Posterior cingulate gyrus (tissue), 11 donors: ENCODE results near the gene CBX6.

ENCODE experiments used
- DNase-seq, 10 donors: peaks; one replicate each; pipeline versions ENCODE4 v3.0.0 to v3.0.0-alpha.2; 2020 to 2021; ENCODE audit warnings: mixed read lengths in 3 of 10
- intact Hi-C: fragments of 100-400 bp; cut with DNase I; formaldehyde crosslinking; loops from one replicate; pipeline ENCODE4 v1.15.1; 2023

The CBX6 gene

GRCh38 chr22:38828616-38829205, 43.3 kb downstream of the CBX6 start:
- DNase-seq, result peak in 3 of 10 donors; percentile 13 to 67 (median 38)
- intact Hi-C loops, result no loop called here

DNA sequence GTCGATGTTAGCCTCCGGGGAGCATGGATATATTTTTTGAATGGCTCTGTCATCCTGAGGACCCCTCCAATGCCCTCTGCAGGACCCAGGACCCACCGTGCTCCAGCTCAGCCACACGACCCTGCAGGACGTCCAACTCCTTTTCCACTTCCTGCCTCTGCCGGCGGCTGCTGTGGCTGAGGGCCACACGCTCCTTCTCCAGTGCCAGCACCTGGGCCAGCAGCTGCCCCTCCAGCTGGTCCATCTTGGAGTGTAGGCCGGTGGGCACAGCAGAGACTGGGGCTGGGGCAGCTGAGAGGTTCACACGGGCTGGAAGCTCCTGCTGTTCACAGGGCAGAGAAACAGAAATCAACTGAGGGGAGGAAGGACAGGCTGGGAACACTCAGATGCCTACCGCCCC, 43.8 kb downstream of the CBX6 start:
- peak in 3 of 10 donors; percentile 14 to 74 (median 44) for DNase-seq
- intact Hi-C loops, result no loop called here

- intact Hi-C loops, result no loop called here
- DNase-seq, result no peak
Measured at GRCh38 chr22:38827510-38827909, 44.5 kb downstream of the CBX6 start.

DNA sequence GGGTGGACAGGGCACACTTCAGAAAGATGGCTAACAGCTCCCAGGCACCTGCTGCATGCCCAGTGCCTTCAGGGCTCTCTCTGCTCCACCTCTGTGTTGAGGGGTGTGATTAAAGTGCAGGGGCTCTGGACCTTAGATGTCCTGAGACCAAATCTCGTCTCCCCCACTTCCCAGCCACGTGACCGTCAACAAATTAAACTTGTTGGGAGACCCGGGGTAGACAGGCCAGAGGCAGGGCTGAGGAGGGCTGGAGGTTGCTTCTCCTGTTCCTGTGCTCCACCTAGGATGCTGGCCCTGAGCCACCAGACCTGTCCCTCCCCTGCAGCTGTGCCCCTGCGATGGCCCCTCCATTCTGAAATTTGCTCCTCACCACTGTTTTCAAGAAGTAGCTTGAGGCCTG, 45.2 kb downstream of the CBX6 start:
- intact Hi-C loops, result no loop called here

GRCh38 chr22:38826386-38826785, 45.6 kb downstream of the CBX6 start:
- intact Hi-C loops, result no loop called here
- peak in 3 of 10 donors; percentile 23 to 77 (median 73) for DNase-seq

More for the DNA sequence above, 45.2 kb downstream of the CBX6 start:
- peak in 3 of 10 donors; percentile 12 to 45 (median 35) for DNase-seq

DNA sequence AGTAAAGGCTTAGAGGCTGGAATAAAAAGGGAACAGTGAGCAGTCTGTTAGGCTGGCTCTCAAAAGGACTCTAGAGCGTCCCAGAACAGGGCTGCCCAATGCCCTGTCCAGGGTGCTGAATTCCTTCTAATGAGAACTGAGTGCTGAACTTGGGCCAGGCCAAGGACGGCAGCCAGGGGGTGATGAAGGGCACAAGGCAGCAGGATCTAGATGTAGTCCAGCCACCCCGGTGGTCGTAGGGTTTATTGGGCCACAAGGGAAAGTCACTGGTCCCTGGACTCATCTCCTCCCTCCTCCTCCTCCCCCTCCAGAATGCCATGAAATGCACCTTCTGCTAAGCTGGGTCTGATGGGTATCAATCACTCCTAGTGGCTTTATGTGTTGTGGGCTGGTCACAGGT, 47.4 kb downstream of the CBX6 start:
- peak in 4 of 10 donors; percentile 52 to 91 (median 68) for DNase-seq
- intact Hi-C loops, result no loop called here

- intact Hi-C loops, result no loop called here
- no peak for DNase-seq
Measured at GRCh38 chr22:38823637-38824036, 48.4 kb downstream of the CBX6 start.

GRCh38 chr22:38823076-38823475, 48.9 kb downstream of the CBX6 start:
- intact Hi-C loops, result no loop called here

GRCh38 chr22:38820020-38820419, 52.0 kb downstream of the CBX6 start:
- peak in 1 of 10 donors; percentile 40 for DNase-seq
- intact Hi-C loops, result no loop called here

More at GRCh38 chr22:38823076-38823475, 48.9 kb downstream of the CBX6 start:
- no peak for DNase-seq

DNA sequence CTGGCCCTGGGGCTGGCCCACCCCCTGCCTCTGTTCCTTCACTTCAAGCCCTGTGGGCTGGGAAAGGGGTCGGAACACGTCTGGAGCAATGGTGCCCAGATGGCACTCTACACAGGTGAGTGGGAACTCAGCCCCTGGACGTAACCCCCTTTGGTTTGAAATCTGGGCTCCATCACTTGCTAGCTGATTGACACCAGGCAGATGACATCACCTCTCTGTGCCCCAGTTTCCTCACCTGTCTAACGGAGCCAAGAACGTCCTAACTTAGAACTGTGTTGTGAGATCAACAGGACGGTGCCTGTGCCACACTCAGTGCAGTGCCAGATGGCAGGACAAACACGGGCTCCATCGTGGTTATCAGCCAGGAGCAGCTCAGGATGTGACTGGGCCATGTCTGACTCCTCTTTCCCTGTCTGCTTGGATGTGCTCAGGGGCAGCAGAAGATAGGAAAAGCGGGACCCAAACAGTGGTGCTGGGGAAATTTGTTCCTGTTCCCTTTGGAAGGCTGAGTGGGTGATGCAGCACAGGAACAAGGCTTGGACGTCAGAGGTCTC, 52.6 kb downstream of the CBX6 start:
- intact Hi-C loops, result no loop called here
- peak in 1 of 10 donors; percentile 66 for DNase-seq

DNA sequence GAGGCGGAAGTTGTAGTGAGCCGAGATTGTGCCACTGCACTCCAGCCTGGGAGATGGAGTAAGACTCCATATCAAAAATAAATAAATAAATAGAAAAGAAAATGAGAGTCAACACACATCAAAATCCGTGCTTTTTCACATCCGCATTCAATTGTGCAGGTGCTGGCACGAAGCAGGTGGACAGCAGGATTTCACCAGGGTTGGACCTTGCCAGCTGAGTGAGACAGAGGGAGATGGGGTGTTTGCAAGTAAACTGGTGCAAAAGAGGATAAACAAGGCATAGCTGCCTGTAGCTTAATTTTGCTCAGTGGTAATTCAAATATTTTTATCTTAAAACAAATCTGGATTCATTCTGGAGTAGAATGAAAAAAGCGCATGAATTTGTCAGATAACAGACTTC, 54.8 kb downstream of the CBX6 start:
- peak in 1 of 10 donors; percentile 75 for DNase-seq
- intact Hi-C loops, result no loop called here

GRCh38 chr22:38815842-38816241, 56.2 kb downstream of the CBX6 start:
- intact Hi-C loops, result no loop called here
- no peak for DNase-seq
